HG03342 (cell line): Measurements from ENCODE around the gene CCN6.

ENCODE experiments used
- ATAC-seq: cut with Tn5 transposase; IDR thresholded peaks from one replicate; pipeline ENCODE4 v1.9.1; 2021; ENCODE audit warnings: mild to moderate bottlenecking, moderate library complexity; ENCODE audit not compliant: unreplicated experiment

CCN6 gene

GRCh38 chr6:112054001-112054400, at the start of gene CCN6:
Gene CCN6, plus strand, starts transcription at chr6:112054104. Its CDS starts 254 bp downstream, at chr6:112054358.
- no peak for ATAC-seq

- no peak for ATAC-seq
These were observed 49.5 kb upstream of the CCN6 start for GRCh38 chr6:112004201-112005012.

GRCh38 chr6:112005013-112005371, 48.9 kb upstream of the CCN6 start:
- no peak for ATAC-seq

- ATAC-seq = no peak
These were observed 46.6 kb upstream of the CCN6 start for GRCh38 chr6:112007254-112007653.

GRCh38 chr6:112007805-112008204, 46.1 kb upstream of the CCN6 start:
- ATAC-seq = no peak

GRCh38 chr6:112008482-112008881, 45.4 kb upstream of the CCN6 start:
- no peak for ATAC-seq

GRCh38 chr6:112010328-112010727, 43.6 kb upstream of the CCN6 start:
- ATAC-seq = no peak

- ATAC-seq = no peak
These were observed 40.9 kb upstream of the CCN6 start for GRCh38 chr6:112013051-112013450.

- ATAC-seq = no peak
These were observed 39.4 kb upstream of the CCN6 start for GRCh38 chr6:112014483-112014882.

- no peak for ATAC-seq
These were observed 38.2 kb upstream of the CCN6 start for GRCh38 chr6:112015725-112016124.

GRCh38 chr6:112016320-112016719, 37.6 kb upstream of the CCN6 start:
- no peak for ATAC-seq

- ATAC-seq = no peak
These were observed 36.7 kb upstream of the CCN6 start for GRCh38 chr6:112017169-112017568.

GRCh38 chr6:112017760-112018537, 36.0 kb upstream of the CCN6 start:
- no peak for ATAC-seq

- ATAC-seq = no peak
These were observed 35.1 kb upstream of the CCN6 start for GRCh38 chr6:112018619-112019416.

GRCh38 chr6:112019589-112019988, 34.3 kb upstream of the CCN6 start:
- ATAC-seq = no peak

GRCh38 chr6:112021691-112022310, 32.1 kb upstream of the CCN6 start:
- ATAC-seq = no peak

- ATAC-seq = no peak
These were observed 31.2 kb upstream of the CCN6 start for GRCh38 chr6:112022749-112023148.

- no peak for ATAC-seq
These were observed 29.4 kb upstream of the CCN6 start for GRCh38 chr6:112024464-112024863.

- ATAC-seq = no peak
These were observed 27.0 kb upstream of the CCN6 start for GRCh38 chr6:112026933-112027332.

- no peak for ATAC-seq
These were observed 25.8 kb upstream of the CCN6 start for GRCh38 chr6:112027942-112028674.
